ENCODE measurements around the gene HS3ST5. TPM values are rescaled to one million over a fixed set of nuclear protein-coding genes. Genes with fewer than 3 reads are reported as not detected.

HS3ST5 gene
- total RNA-seq, 2 donors from 2014 or later, result 0.34 TPM; not detected in 1

DNA sequence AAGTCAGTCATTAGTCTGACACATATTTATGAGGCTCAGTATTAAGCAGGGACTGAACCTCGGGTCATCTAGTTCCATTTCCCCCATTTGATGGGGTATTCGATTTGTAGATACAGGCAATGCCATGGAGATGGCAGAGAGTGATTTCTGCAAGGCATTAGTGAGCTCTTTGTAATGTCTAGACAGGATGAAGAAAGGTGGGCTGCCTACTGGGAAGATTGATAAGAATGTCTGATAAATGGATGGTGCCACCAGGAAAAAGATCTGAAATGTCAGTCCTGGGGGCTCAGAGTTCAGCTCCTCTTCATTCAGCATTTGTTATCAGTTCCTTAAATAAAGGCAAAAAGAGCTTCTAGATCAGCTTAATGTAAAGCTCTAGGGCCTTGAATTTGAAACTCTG, 51.4 kb downstream of the HS3ST5 start:
- no peaks in the 10 kb centered on the region for H3K4me1 ChIP-seq (replicated peaks)
- no peaks in the 10 kb centered on the region for H3K27me3 ChIP-seq (replicated peaks; ENCODE audit: insufficient read depth)
- TF ChIP-seq, protein P1, sequence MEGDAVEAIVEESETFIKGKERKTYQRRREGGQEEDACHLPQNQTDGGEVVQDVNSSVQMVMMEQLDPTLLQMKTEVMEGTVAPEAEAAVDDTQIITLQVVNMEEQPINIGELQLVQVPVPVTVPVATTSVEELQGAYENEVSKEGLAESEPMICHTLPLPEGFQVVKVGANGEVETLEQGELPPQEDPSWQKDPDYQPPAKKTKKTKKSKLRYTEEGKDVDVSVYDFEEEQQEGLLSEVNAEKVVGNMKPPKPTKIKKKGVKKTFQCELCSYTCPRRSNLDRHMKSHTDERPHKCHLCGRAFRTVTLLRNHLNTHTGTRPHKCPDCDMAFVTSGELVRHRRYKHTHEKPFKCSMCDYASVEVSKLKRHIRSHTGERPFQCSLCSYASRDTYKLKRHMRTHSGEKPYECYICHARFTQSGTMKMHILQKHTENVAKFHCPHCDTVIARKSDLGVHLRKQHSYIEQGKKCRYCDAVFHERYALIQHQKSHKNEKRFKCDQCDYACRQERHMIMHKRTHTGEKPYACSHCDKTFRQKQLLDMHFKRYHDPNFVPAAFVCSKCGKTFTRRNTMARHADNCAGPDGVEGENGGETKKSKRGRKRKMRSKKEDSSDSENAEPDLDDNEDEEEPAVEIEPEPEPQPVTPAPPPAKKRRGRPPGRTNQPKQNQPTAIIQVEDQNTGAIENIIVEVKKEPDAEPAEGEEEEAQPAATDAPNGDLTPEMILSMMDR (IDR thresholded peaks at IDR 0.05), result no peak
- TF ChIP-seq POLR2A (IDR thresholded peaks at IDR 0.05) (no peak), POLR2AphosphoS5 (IDR thresholded peaks at IDR 0.05) (no peak)
- WGBS, result 67% methylated on average over 2 of the region's 2 CpGs
- no peak for DNase-seq (ENCODE audit: low spot score)
- no peak overlapping the region for H3K27ac ChIP-seq
- H3K9me3 ChIP-seq, result no peaks in the 10 kb centered on the region
- no peaks in the 10 kb centered on the region for H3K36me3 ChIP-seq
- no peak overlapping the region for H3K4me3 ChIP-seq
- intact Hi-C loops (cut with DNase I), result no loop called here

DNA sequence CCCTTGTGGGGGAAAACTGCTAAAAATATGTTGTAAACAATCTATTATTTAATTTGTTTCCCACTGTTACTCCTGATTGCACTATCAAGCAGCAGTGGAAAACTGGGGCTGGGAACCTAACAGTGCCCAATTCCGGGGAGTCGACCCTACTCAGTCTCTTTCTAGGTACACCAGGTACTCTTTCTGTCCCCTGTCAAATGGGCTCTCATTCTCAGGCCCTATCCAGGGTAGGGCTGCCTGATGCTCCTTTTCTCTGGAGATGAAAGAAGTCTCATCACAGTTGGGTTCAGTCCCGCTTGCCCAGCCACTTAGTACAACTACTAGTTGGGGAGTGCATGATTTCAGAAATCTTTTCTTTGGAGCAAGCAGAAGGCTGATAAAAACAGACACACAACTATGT, 52.0 kb downstream of the HS3ST5 start:
- Histone ChIP-seq H3K27ac (no peak overlapping the region), H3K4me3 (no peak overlapping the region), H3K27me3 (replicated peaks; ENCODE audit: insufficient read depth) (no peaks in the 10 kb centered on the region), H3K4me1 (replicated peaks) (no peaks in the 10 kb centered on the region), H3K9me3 (no peaks in the 10 kb centered on the region), H3K36me3 (no peaks in the 10 kb centered on the region)
- TF ChIP-seq, protein P1 (IDR thresholded peaks at IDR 0.05), result no peak
- no peak for TF ChIP-seq POLR2AphosphoS5 (IDR thresholded peaks at IDR 0.05)
- no peak for TF ChIP-seq POLR2A (IDR thresholded peaks at IDR 0.05)
- no peak for DNase-seq (ENCODE audit: low spot score)
- intact Hi-C loops (cut with DNase I), result no loop called here
- 93% methylated on average over 3 of the region's 3 CpGs for WGBS

DNA sequence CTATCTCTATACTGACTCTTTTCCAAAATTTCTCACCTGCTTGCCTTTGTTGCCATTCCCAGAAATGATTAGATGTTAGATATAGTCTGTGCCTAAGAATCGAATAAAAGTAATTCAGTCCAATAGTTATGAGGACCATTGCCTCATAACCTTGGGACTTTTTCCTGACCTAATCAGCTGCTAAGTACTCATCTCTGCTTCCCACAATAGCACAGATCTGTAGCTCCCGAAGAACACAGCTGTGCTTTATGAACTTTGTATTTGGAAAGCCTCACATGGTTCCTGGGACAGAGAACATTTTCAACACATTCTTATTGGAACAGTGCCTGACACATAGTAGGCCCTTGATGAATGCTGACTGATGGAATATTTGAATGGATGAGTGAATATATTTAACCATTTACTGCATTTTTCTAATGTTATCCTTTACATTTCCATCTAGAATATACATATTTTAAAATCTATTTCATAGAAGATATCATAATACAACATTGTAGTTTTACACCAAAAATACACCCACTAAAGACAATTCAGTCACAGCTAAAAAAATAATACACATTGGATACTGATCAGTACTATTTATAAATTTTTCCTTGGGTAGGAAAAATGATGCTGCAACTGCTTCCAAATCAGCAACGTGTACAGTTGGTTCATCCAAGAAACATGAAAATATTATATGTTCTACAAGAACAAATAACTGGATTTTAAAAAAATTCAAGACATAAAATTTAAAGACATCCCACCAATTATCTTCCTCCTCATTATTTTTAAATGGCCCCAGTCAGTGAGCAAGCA, 53.9 kb downstream of the HS3ST5 start:
- Histone ChIP-seq H3K4me1 (replicated peaks) (no peaks in the 10 kb centered on the region), H3K27ac (no peak overlapping the region), H3K9me3 (no peaks in the 10 kb centered on the region), H3K4me3 (no peak overlapping the region), H3K27me3 (replicated peaks; ENCODE audit: insufficient read depth) (no peaks in the 10 kb centered on the region), H3K36me3 (no peaks in the 10 kb centered on the region)
- DNase-seq (ENCODE audit: low spot score), result no peak
- WGBS, result 74% methylated on average over 3 of the region's 3 CpGs
- intact Hi-C loops (cut with DNase I), result no loop called here
- TF ChIP-seq, protein P1 (IDR thresholded peaks at IDR 0.05), result no peak
- TF ChIP-seq POLR2A (IDR thresholded peaks at IDR 0.05) (no peak), POLR2AphosphoS5 (IDR thresholded peaks at IDR 0.05) (no peak)

DNA sequence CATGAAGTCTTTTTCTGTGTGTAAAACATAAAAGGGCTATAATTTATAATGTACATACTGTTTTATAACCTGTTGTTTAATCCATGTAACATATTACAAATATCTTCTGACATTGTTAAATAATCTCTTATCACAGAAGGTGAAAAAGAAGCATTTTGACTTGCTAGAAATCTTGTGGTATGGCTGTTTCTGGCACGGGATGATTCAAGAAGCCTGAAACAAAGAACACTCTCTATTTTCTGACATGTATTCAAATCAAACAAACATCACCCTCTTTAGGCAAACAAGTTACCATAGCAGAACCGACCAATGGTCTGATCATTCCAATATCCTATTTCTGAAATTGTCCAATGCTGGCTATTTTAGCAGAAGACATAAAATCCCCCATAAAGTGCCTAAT, 55.4 kb downstream of the HS3ST5 start:
- WGBS, result 45% methylated on average over 2 of the region's 2 CpGs
- no peak for TF ChIP-seq POLR2AphosphoS5 (IDR thresholded peaks at IDR 0.05)
- no peak for TF ChIP-seq POLR2A (IDR thresholded peaks at IDR 0.05)
- TF ChIP-seq, protein P1 (IDR thresholded peaks at IDR 0.05), result no peak
- H3K36me3 ChIP-seq, result no peaks in the 10 kb centered on the region
- H3K27me3 ChIP-seq (replicated peaks; ENCODE audit: insufficient read depth), result no peaks in the 10 kb centered on the region
- intact Hi-C loops (cut with DNase I), result no loop called here
- H3K9me3 ChIP-seq, result no peaks in the 10 kb centered on the region
- no peak for DNase-seq (ENCODE audit: low spot score)
- no peak overlapping the region for H3K4me3 ChIP-seq
- H3K4me1 ChIP-seq (replicated peaks), result no peaks in the 10 kb centered on the region
- no peak overlapping the region for H3K27ac ChIP-seq

DNA sequence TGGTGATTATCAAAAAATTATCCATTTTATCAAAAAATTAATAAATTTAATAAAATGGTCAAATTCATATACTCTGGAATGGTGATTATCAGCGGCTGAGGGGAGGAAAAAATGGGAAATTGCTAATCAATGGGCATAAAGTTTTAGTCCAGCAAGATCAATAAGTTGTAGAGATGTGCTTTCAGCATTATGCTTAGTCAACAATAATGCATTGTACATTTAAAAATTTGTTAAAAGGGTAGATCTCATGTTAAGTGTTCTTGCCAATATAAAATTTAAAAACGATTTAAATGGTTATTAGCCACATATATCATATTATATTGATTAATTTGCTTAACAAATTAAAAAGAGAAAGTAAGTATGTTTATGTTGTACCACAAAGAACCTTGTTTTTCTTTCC, 56.6 kb downstream of the HS3ST5 start:
- no peaks in the 10 kb centered on the region for H3K4me1 ChIP-seq (replicated peaks)
- no peaks in the 10 kb centered on the region for H3K27me3 ChIP-seq (replicated peaks; ENCODE audit: insufficient read depth)
- H3K9me3 ChIP-seq, result no peaks in the 10 kb centered on the region
- intact Hi-C loops (cut with DNase I), result no loop called here
- TF ChIP-seq, protein P1 (IDR thresholded peaks at IDR 0.05), result no peak
- no peak for TF ChIP-seq POLR2AphosphoS5 (IDR thresholded peaks at IDR 0.05)
- TF ChIP-seq POLR2A (IDR thresholded peaks at IDR 0.05), result no peak
- no peaks in the 10 kb centered on the region for H3K36me3 ChIP-seq
- H3K27ac ChIP-seq, result no peak overlapping the region
- no peak for DNase-seq (ENCODE audit: low spot score)
- H3K4me3 ChIP-seq, result no peak overlapping the region
- 85% methylated on average over 2 of the region's 2 CpGs for whole genome bisulfite sequencing

Measured in prostate gland (tissue), 2 donors.